GM19467 (cell line): ENCODE measurements around the gene PGP.
A peak's percentile ranks its signal among the peaks of the same experiment; 100 is the strongest.
"Not testable (repeated sequence)": the region's sequence is repeated elsewhere in the genome, so short reads cannot be mapped to it uniquely, and the experiment has no call there.

Source experiments
- ATAC-seq: cut with Tn5 transposase; IDR thresholded peaks from one replicate; pipeline ENCODE4 v1.9.1; 2021; ENCODE audit warnings: mild to moderate bottlenecking, moderate library complexity; ENCODE audit not compliant: unreplicated experiment

Gene PGP

GRCh38 chr16:2214719-2214968 lies at the start of gene PGP:
Gene PGP, minus strand, starts transcription at chr16:2214840. Its CDS starts 63 bp downstream, at chr16:2214777.
- peak; percentile 83 for ATAC-seq

DNA sequence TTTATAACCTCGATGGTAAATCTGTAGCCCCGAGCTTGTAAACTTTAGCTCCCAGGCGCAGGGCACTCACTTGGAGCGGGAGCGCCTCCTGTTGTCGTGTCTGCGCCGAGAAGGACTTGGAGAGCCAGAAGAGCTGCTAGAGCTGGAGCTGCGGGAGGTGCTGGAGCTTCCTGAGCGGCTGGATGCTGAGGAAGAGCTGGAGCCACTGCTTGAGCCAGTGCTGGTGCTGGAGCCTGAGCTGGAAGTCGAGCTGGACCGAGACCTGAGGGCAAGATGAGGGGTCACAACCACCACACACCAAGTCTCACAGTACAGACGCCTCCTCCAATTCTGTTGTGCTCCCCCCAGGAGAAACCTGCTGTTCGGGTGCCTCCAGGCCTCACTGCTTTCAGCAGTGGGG lies 48.4 kb upstream of the PGP start:
- not testable (repeated sequence) for ATAC-seq

DNA sequence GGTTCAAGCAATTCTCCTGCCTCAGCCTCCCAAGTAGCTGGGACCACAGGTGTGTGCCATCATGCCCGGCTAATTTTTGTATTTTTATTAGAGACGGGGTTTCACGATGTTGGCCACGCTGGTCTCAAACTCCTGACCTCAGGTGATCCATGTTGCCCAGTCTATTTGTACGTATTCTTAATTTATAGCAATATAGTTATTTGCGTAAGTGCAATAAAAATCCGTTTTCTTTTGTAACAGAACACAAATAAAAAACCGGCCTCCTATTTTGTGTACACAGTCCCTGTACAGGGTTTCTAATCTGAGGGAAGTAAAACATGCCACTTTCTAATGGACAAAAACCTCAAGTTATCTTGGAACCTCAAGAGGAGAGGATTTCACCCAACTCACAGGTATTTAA lies 45.6 kb upstream of the PGP start:
- no peak for ATAC-seq

- not testable (repeated sequence) for ATAC-seq
Measured at GRCh38 chr16:2258530-2258929, 43.9 kb upstream of the PGP start.

GRCh38 chr16:2257726-2258125 lies 43.1 kb upstream of the PGP start:
- ATAC-seq = no peak

- no peak for ATAC-seq
Measured at GRCh38 chr16:2256531-2257140, 42.0 kb upstream of the PGP start.

DNA sequence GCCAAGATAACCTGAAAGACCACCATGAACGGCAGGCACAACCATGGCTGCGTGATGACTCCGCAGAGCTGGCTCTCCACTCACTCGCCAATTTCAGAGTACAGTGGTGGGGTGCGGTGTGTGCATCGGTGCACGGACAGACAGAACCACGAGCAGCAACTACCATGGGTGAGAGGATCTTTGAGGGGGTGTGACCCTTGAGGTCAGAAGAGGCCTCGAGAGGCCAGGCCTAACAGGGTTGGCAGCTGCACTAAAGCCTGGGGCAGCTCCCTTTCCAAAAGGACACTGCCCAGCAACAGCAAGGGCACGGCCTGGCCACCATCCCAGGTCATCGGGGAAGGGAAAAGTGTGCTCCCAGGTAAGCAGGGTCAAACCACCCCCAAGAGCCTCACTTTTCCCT lies 38.7 kb upstream of the PGP start:
- no peak for ATAC-seq

DNA sequence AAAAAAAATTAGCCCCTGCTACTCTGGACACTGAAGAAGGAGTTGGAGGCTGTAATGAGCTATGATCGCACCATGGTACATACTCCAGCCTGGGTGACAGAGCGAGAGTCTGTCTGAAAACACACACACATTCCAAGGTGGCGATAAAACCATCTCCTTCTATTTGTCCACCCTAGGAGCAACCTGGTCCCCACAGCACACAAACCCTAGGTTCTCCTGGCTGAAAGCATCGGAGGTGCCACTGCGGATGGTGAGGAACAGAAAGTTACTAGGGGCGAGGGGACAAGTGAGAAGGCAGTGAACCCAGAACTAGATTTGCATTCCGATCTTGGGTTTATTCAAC lies 38.1 kb upstream of the PGP start:
- no peak for ATAC-seq

DNA sequence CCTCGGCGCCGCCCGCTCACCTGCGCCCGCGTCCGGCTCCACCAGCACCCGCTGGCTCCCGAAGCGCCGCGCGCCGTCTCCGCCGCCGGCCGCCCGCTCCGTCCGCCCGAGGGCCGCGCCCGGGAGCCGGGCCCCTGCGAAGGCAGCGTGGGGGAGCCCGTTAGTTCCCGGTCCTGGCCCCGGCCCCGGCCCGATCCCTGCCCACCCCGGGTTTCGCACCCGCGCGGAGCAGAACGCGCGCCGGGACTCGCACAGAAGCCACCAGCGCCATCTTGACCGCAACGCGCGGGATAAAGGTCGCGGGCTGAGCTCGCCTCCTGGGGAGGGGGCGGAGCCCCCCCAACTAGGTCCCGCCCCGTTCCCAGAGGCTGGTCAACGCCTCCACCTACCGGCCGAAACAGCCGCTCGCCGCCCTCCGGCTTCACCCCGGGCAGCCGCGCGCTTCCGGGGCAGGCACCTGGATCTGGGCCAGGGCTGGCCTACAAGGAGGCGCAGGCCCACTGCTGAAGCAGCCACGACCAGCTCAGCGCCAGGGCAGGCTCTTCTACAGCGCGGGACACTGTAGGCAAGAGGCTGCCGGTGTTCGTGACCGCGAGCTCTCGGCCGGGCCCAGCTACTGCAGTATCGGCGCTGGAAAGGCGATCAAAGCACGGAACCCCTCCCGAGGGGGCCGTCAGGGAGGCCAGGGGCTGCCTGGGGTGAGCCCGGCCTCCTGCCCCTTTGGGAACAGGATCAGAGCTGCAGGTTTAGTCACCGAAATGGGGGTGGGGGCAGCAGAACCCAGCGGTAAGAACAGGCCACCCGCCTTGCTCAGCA lies 36.9 kb upstream of the PGP start, which contains the start of gene ECI1:
ECI1 (minus strand) TSS at position 292 of the 816 bp plus-strand sequence; CDS start at position 271, 21 bp downstream.
- peak; percentile 87 for ATAC-seq

GRCh38 chr16:2250652-2251295 lies 36.1 kb upstream of the PGP start:
- ATAC-seq = no peak

DNA sequence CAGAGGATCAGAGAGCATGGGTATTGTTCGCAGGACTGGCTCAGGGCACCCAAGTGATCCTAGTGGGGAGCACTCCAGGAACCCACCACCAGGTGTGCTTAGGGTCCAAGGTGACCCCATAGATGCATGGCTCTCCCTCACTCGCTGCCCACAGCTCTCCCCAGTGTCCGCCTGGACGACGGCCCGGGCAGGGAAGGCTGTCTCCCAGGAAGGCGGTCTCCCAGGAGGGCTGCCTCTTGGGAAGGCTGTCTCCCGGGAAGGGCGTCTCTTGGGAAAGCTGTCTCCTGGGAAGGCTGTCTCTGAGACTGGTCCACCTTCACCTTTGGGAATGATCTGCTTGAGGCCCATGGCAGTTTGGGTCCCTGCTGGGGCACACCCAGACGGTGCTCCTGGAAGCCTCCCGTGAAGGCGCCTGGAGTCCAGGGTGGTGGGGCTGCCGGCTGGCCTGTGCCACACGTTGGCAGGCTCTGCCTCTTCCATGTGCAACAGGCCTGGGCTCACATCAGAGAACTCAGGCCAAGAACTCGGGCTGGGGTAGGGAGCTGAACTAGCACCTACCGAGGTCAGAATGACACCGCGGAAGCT lies 31.8 kb upstream of the PGP start:
- ATAC-seq = no peak

- ATAC-seq = no peak
Measured at GRCh38 chr16:2244926-2245795, 30.5 kb upstream of the PGP start.

DNA sequence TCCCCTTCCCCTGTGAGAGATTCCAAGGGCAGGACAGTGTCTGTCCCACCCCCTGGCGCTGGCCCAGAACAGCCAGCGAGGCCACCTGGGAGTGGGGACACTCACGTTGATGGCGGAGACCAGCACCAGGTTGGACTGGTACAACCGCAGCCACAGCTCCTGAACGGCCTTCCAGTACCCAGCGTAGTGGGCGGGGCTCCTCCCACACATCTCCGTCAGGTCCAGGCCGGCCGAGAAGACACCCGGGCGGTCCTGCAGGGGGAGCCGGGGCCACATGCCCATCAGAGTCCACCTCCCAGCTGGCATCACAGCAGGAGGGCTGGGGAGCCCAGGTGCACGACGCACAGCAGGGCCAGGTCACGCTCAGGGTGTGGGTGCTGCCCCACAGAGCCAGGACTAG lies 29.7 kb upstream of the PGP start:
- ATAC-seq = no peak

GRCh38 chr16:2243781-2244180 lies 29.1 kb upstream of the PGP start:
- ATAC-seq = no peak

- ATAC-seq = no peak
Measured at GRCh38 chr16:2243031-2243528, 28.4 kb upstream of the PGP start.

DNA sequence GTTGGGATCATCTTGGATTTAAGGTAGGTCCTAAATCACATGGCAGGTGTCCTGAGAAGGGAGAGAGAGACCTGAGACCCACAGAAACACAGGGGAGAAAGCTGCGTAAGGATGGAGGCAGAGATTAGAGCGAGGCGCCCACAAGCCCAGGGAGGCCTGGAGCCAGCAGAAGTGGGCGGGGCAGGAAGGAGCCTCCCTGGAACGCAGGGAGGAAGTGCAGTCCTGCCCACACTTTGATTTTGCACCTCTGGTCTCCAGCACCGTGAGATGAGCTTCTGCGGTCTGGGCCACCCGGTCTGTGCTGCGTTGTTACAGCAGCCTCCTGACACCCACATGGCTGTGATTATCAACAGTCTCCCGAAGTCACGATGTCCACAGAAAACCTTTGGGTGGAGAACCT lies 28.0 kb upstream of the PGP start:
- ATAC-seq = no peak

DNA sequence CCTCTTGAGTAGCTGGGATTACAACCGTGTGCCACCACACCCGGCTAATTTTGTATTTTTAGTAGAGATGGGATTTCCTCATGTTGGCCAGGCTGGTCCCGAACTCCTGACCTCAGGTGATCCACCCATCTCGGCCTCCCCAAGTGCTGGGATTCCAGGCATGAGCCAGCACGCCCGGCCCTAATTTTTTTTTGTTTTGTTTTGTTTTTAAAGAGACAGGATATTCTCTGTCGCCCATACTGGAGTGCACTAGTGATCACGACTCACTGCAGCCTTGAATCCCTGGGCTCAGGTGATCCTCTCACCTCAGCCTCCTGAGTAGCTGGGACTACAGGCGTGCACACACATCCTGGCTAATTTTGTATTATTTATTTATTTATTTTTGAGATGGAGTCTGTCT lies 25.7 kb upstream of the PGP start:
- not testable (repeated sequence) for ATAC-seq

DNA sequence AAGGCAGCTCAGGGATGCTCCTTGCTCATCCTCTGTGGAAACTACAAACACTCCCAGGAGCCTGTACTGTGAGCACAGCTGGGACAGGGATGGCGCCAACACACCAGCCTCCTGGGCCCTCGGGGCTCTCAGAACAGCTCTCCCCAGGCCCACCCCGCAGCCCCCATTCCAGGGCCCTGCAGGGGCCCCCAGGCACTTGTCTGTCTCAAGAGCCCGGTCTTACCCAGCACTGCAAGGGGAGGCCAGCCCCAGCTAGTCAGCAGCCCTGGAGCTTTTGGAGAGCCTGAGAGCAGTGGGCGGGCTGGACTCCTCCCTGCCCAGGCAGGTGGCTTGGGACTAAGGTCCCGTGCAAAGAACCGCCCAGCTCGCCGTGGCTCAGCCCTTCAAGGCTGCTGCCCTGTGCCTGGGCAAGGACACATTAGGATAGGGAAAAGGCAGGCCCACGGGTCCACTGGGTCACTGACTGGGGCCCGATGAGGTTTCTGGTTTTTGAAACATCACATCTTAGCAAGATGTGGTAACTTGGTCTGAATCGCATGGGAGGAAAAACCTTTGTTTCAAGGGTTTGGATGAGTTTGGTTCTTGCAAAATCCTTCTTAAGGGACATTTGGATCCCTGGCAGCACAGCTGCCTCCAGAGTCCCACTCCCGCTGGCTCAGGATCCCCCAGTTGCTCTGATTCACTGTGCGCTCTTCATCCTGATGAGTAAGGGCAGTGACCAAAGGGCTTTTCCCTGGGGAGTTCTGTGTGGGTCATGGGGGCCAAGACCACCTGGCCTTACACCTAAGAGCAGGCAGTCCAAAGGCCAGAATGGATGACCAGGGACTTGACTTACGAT lies 24.4 kb upstream of the PGP start:
- ATAC-seq = no peak

GRCh38 chr16:2238150-2238837 lies 23.7 kb upstream of the PGP start:
- ATAC-seq = no peak
